IMR-90 (cell line): ENCODE measurements around the gene CAST.

Experiments
- CHD1 ChIP-seq: IDR thresholded peaks from 2 replicates; pipeline ENCODE4 v1.6.1; 2012; ENCODE audit warnings: low read depth, low read length, improper control_type of control experiment
- MXI1 ChIP-seq: IDR thresholded peaks from 2 replicates; pipeline ENCODE4 v1.6.1; 2012; ENCODE audit warnings: low read depth, mild to moderate bottlenecking, low read length, moderate library complexity, borderline replicate concordance
- POLR2A ChIP-seq: IDR thresholded peaks from 2 replicates; pipeline ENCODE4 v1.6.1; 2012; ENCODE audit warnings: mild to moderate bottlenecking, low read depth, low read length
- RFX5 ChIP-seq: IDR thresholded peaks from 2 replicates; pipeline ENCODE4 v1.8.0; 2012; ENCODE audit warnings: low read depth, mild to moderate bottlenecking, low read length, moderate library complexity
- SMC3 ChIP-seq: fragments of 150-350 bp; IDR thresholded peaks from 2 replicates; pipeline ENCODE4 v1.6.1; 2016; ENCODE audit warnings: low read depth, mild to moderate bottlenecking, antibody characterized with exemption, low read length, moderate library complexity
- TF ChIP-seq, protein P1 (sequence below): conservative IDR thresholded peaks from 2 replicates; pipeline ENCODE4 v1.5.1; 2012; ENCODE audit warnings: mild to moderate bottlenecking, low read depth, low read length, improper control_type of control experiment

DNA sequence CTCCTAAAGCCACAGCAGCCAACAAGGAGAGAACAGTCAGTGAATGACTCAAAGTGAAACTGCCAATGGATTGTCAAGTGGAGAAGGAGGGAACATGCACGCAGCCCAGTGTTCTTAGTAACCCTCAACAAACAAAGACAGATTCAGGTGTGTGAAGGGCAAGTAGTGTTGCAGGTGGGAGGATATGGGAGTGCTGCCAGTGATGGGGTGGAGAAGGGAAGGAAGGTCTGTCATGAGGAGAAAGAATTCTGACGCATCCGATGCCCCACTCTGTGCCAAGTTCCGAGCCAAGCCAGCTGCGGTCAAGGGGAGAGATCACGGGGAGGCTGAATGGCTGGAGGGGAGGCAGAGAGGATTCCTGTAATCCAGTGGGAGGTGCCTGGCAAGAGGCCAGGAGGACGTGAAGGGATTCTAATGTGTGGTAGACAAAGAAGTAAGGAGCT lies 56.5 kb downstream of the CAST start:
- TF ChIP-seq, protein P1, sequence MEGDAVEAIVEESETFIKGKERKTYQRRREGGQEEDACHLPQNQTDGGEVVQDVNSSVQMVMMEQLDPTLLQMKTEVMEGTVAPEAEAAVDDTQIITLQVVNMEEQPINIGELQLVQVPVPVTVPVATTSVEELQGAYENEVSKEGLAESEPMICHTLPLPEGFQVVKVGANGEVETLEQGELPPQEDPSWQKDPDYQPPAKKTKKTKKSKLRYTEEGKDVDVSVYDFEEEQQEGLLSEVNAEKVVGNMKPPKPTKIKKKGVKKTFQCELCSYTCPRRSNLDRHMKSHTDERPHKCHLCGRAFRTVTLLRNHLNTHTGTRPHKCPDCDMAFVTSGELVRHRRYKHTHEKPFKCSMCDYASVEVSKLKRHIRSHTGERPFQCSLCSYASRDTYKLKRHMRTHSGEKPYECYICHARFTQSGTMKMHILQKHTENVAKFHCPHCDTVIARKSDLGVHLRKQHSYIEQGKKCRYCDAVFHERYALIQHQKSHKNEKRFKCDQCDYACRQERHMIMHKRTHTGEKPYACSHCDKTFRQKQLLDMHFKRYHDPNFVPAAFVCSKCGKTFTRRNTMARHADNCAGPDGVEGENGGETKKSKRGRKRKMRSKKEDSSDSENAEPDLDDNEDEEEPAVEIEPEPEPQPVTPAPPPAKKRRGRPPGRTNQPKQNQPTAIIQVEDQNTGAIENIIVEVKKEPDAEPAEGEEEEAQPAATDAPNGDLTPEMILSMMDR = no peak
- TF ChIP-seq POLR2A (no peak), SMC3 (no peak), MXI1 (no peak), CHD1 (no peak), RFX5 (no peak)
